Epithelial cell of esophagus (primary cell): ENCODE measurements around the gene DBN1.

Experiments used
- DNase-seq: peaks from one replicate; pipeline ENCODE4 v3.0.0; 2010; ENCODE audit warnings: low read depth
- H3K4me3 ChIP-seq: 2 replicates; pipeline ENCODE4 v1.5.1; 2011; ENCODE audit warnings: mild to moderate bottlenecking, low read length, control low read depth
- TF ChIP-seq, protein P1 (sequence below): IDR thresholded peaks from 2 replicates; pipeline ENCODE4 v1.5.1; 2011; ENCODE audit warnings: low read depth, mild to moderate bottlenecking, low read length, control low read depth, inconsistent platforms; ENCODE audit not compliant: insufficient read depth; ENCODE audit errors: missing control alignments

Gene DBN1

DNA sequence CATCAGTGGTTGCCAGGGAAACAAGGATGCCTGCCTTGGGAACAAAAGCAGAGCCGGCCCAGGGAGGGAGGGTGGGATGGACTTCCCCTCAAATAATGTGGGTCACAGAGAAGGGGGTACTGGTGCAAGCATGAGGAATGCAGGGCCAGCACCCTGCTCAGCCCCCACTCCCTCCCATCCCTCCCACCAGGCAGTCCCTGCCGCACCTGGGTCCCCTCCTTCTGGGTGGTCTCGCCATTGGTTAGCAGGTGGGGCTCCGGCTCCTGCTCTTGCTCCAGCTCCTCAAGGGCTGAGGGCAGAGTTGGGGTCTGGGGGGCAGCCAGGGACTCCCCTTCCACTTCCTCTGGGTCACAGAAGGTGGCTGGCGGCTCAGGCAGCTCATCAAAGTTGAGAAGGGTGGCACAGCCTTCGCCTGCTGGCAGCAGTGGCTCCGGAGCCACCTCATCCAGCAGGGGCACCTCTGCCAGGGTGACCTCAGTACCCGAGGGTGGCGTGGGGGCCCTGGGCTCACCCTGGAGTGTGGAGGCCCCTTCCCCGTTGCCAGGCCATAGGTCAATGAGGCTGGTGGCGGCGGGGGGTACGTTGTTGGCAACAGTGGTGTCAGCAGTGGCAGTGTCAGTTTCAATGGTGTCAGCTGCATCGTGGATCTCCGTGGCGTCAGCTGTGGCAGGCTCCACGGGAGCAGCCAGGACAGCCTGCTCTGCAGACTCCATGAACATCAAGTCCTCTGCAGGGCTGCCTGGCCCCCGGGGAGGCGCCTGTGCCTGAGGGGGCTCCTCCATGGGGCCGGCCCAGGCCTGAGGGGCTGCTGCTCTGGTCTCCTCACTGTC is 15.4 kb downstream of the DBN1 start:
- DNase-seq = no peak
- TF ChIP-seq, protein P1, sequence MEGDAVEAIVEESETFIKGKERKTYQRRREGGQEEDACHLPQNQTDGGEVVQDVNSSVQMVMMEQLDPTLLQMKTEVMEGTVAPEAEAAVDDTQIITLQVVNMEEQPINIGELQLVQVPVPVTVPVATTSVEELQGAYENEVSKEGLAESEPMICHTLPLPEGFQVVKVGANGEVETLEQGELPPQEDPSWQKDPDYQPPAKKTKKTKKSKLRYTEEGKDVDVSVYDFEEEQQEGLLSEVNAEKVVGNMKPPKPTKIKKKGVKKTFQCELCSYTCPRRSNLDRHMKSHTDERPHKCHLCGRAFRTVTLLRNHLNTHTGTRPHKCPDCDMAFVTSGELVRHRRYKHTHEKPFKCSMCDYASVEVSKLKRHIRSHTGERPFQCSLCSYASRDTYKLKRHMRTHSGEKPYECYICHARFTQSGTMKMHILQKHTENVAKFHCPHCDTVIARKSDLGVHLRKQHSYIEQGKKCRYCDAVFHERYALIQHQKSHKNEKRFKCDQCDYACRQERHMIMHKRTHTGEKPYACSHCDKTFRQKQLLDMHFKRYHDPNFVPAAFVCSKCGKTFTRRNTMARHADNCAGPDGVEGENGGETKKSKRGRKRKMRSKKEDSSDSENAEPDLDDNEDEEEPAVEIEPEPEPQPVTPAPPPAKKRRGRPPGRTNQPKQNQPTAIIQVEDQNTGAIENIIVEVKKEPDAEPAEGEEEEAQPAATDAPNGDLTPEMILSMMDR = no peak
- no peak overlapping the region for H3K4me3 ChIP-seq

DNA sequence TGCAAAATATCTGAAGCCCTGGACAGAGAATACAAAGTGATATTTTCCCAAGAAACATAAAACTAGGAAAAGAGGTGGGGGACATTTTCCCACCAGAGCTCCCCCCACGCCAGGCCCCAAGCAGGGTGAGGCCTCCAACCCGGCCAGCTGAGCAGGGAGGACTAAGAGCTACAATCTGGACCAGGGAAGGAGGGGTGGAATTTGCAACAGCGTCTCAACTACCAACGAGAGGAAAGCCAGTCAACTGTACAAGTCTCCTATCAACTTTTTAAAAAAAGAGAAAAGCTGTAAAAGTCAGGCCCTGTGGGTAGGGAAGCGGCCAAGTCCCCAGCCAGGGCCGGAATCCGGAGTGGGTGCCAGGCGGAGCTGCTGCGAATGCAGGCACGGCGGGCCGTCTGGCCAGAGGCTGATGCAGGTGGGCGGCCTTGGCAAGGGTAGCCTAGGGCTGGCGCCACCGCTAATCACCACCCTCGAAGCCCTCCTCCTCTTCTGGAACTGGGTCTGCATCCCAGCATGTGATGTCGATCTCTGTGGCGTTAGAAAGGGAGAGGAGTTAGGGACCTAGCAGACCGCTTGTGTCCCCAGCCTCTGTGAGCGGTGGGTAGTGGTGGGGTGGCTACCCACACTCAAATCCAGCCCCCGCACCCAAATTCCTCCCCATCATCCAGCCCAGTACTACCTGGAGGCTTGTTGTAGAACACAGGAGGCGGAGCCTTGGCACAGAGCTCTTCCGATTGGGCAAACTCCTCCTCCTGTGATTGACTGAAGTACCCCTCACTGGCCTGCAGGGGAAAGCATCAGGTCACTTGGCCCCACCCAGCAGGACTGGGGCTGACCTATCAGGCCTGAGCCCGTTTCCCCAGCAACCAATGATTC is 16.2 kb downstream of the DBN1 start:
- no peak overlapping the region for H3K4me3 ChIP-seq

DNA sequence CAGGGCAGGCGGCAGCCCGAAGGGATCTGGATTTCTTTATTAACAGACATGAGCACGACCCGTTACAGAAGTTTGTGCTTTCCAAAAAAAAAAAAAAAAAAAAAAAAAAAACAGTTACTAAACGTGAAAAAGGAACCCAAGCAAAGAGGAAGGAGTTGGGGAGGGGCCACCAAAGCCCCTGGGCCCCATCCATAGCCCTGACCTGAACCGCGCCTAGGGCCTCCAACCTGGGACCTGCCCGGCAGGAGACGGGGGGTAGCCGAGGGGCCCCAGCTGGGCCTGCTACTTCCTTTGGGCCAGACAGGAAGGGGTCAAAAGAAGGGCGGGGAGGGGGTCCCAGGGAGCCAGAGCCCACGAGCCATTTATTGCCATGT is 16.9 kb downstream of the DBN1 start:
- H3K4me3 ChIP-seq = no peak overlapping the region
- no peak for DNase-seq

More for the DNA sequence above, 16.2 kb downstream of the DBN1 start:
- TF ChIP-seq, protein P1 = peak; percentile 60
- DNase-seq = peak; percentile 96

DNA sequence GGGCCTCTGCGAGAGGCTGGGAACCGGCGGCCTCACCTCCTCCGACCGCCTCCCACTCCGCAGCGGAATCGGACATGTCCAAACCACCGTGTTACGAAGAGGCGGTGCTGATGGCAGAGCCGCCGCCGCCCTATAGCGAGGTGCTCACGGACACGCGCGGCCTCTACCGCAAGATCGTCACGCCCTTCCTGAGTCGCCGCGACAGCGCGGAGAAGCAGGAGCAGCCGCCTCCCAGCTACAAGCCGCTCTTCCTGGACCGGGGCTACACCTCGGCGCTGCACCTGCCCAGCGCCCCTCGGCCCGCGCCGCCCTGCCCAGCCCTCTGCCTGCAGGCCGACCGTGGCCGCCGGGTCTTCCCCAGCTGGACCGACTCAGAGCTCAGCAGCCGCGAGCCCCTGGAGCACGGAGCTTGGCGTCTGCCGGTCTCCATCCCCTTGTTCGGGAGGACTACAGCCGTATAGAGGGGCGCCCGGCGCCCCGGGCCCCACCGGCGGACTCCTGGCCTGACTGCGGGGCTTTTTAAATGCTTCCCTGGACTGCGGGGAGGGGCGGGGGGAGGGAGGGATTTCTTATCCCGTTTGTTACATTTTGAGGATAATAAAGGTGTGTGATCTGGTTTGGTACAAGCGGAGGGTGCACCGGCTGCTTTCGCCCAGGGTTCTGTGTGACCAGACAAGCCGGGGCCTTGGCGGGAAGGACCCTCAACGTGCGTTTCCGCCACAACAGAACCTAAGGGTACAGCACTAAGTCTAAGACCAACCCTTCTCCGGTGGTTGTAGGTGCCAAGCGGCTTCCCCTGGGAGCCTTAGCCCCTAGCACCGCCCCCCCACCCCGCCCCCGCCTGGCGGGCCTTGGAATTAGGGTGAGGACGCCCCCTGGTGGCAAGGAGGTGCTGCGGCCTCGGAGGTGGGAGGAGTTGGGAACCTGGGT is 17.5 kb downstream of the DBN1 start:
- peak overlapping the region; percentile 54 for H3K4me3 ChIP-seq
- TF ChIP-seq, protein P1 = peak; percentile 90
- DNase-seq = peak; percentile 92

More for the DNA sequence above, 16.9 kb downstream of the DBN1 start:
- TF ChIP-seq, protein P1 = no peak

DNA sequence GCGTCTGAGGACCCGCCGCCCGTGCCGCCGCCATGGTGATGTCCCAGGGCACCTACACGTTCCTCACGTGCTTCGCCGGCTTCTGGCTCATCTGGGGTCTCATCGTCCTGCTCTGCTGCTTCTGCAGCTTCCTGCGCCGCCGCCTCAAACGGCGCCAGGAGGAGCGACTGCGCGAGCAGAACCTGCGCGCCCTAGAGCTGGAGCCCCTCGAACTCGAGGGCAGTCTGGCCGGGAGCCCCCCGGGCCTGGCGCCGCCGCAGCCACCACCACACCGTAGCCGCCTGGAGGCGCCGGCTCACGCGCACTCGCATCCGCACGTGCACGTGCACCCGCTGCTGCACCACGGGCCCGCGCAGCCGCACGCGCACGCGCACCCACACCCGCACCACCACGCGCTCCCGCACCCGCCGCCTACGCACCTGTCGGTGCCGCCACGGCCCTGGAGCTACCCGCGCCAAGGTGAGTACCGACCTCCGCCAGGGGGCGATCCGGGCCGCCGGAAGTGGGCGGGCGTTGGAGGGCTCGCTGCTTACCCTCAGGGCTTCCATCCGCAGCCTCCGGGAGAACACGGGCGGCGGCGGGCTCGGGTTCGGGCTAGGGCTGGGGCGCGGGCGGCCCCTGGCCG is 18.3 kb downstream of the DBN1 start:
- H3K4me3 ChIP-seq = peak overlapping the region; percentile 54
- TF ChIP-seq, protein P1 = peak; percentile 45
- peak; percentile 81 for DNase-seq
